B cell (primary cell): ENCODE results near the gene HBS1L.

ENCODE experiments used
- CTCF ChIP-seq: fragments of 200-600 bp; IDR thresholded peaks from one replicate; pipeline ENCODE4 v1.8.0; 2022; ENCODE audit warnings: antibody characterized with exemption, mild to moderate bottlenecking
- EZH2 ChIP-seq: IDR thresholded peaks from 2 replicates; pipeline ENCODE4 v1.6.1; 2012; ENCODE audit warnings: borderline replicate concordance, low read depth, mild to moderate bottlenecking, moderate library complexity, low read length; ENCODE audit not compliant: insufficient read depth, poor library complexity, severe bottlenecking

- TF ChIP-seq CTCF (no peak), EZH2 (no peak)
Observed at GRCh38 chr6:135052939-135053338, 1.7 kb downstream of the HBS1L start.
